ENCODE results near the gene RAPGEF5.

RAPGEF5 gene

DNA sequence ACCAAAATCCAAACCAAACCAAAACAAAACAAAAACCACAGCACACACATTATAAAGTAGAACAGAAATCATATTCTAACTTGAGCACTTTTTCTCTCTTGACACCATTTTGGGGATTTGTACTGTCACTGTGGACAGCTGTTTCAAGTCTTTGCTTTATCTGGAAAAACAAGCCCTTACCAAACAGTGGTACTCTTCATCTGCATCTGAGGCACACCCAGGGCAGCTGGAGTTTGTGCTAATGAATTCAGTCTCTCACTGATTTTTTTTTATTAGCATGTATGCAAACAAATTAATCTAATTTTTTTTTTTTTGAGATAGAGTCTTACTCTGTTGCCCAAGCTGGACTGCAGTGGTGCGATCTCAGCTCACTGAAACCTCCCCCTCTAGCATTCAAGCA lies 171.4 kb downstream of the RAPGEF5 start:
- Histone ChIP-seq H3K4me3 (no peak overlapping the region), H3K9me3 (no peaks in the 10 kb centered on the region), H3K27me3 (no peaks in the 10 kb centered on the region), H3K36me3 (peaks cover 5 to 16% (median 14%) of the 10 kb centered on the region in 3 donors), H3K27ac (no peak overlapping the region), H3K4me1 (no peaks in the 10 kb centered on the region)
- TF ChIP-seq, protein P1, sequence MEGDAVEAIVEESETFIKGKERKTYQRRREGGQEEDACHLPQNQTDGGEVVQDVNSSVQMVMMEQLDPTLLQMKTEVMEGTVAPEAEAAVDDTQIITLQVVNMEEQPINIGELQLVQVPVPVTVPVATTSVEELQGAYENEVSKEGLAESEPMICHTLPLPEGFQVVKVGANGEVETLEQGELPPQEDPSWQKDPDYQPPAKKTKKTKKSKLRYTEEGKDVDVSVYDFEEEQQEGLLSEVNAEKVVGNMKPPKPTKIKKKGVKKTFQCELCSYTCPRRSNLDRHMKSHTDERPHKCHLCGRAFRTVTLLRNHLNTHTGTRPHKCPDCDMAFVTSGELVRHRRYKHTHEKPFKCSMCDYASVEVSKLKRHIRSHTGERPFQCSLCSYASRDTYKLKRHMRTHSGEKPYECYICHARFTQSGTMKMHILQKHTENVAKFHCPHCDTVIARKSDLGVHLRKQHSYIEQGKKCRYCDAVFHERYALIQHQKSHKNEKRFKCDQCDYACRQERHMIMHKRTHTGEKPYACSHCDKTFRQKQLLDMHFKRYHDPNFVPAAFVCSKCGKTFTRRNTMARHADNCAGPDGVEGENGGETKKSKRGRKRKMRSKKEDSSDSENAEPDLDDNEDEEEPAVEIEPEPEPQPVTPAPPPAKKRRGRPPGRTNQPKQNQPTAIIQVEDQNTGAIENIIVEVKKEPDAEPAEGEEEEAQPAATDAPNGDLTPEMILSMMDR (IDR thresholded peaks at IDR 0.05) = no peak
- intact Hi-C loops (cut with DNase I; ENCODE audit: low total_unique reads) = no loop called here
- DNase-seq = no peak

DNA sequence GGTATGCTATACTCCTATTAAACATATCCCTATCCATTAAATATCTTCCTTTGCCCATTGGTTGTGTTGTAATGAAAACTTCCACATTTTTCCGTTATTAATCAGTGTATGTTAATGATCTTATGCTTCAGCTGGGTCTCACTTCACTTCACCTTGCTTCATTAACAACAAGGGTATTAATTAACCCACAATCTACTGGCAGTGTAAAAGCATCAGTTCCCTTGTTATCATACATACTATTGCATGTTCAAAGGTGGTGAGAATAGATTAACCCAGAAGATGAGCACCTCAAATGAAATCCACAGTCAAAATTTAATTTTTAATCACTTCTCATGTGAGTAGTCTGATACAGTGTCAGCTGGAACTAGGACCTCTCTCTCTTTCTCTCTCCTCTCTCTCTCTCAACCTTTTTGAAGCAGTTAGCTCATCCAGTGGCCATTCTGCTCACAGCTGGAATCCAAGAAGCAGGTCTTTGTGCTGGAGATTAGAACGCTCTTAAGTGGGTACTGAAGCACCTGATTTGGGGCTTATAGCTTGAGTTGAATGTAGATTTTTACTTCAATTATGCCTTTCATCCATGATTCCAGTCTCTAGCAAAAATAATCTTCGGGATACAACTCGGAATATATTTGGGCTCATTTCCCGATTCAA lies 172.3 kb downstream of the RAPGEF5 start:
- peaks cover 4 to 16% (median 12%) of the 10 kb centered on the region in 3 donors for H3K36me3 ChIP-seq
- no peak overlapping the region for H3K4me3 ChIP-seq
- no peak for DNase-seq
- no peaks in the 10 kb centered on the region for H3K9me3 ChIP-seq
- H3K4me1 ChIP-seq = no peaks in the 10 kb centered on the region
- intact Hi-C loops (cut with DNase I; ENCODE audit: low total_unique reads) = no loop called here
- H3K27me3 ChIP-seq = no peaks in the 10 kb centered on the region
- TF ChIP-seq, protein P1 (IDR thresholded peaks at IDR 0.05) = no peak
- no peak overlapping the region for H3K27ac ChIP-seq

DNA sequence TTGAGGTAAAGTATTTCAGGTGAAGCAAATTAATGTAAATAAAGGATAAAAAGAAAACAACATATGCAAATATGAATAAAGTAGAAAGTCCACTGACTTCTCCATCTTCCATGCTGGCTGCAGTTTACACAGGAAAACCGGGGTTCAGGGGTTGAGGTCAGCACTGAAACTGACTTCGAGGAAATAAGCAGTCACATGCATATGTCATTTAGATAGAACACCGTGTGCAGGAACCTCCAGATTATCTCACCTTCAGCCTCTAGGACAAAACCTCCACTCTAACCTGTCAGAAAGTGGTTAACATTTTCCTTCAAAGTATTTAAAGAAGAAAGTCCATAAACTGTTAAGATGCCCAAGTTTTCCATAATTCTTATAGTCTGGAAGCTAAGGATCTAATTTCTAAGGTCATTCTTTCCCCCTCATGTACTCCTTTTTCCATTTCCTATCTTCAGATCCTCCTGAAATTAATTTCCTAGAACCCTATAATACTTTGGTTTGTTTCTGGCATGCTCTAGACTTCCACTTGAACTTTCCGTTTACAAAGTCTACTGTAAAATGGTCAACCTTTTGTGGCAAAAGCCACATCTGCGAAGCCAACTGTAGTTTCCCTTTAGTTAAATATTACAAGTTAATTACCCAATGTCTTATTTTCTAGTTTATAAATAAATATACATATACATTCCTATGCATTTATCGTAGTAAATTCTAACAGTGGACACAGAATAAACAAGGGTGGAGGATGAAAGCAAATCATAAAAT lies 173.3 kb downstream of the RAPGEF5 start:
- intact Hi-C loops (cut with DNase I; ENCODE audit: low total_unique reads) = no loop called here
- H3K9me3 ChIP-seq = no peaks in the 10 kb centered on the region
- H3K36me3 ChIP-seq = peaks cover 4 to 16% (median 12%) of the 10 kb centered on the region in 3 donors
- TF ChIP-seq, protein P1 (IDR thresholded peaks at IDR 0.05) = no peak
- no peak for DNase-seq
- H3K4me3 ChIP-seq = no peak overlapping the region
- no peak overlapping the region for H3K27ac ChIP-seq
- no peaks in the 10 kb centered on the region for H3K4me1 ChIP-seq
- no peaks in the 10 kb centered on the region for H3K27me3 ChIP-seq

DNA sequence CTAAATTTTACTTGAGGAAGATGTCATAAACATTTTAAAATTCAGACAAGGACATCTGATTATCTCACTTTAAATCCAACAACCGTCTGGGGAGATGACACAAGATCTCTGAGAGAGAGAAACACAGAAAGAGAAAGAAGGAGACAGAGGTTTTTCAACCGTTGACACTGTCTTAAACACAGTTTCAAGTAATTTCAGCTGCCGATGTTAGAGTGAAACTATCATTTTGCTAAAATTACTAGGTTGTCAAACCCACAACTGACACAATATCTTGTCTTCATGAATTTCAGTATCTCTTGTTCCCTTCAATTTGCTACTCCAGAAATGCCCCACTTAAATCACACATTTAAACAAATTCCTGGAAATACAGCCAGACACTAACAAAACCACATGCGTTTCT lies 174.8 kb downstream of the RAPGEF5 start:
- intact Hi-C loops (cut with DNase I; ENCODE audit: low total_unique reads) = no loop called here
- H3K9me3 ChIP-seq = no peaks in the 10 kb centered on the region
- no peaks in the 10 kb centered on the region for H3K27me3 ChIP-seq
- H3K4me3 ChIP-seq = no peak overlapping the region
- H3K27ac ChIP-seq = no peak overlapping the region
- peaks cover 0 to 4% (median 0%) of the 10 kb centered on the region in 3 donors for H3K36me3 ChIP-seq
- TF ChIP-seq, protein P1 (IDR thresholded peaks at IDR 0.05) = no peak
- no peaks in the 10 kb centered on the region for H3K4me1 ChIP-seq
- DNase-seq = no peak

DNA sequence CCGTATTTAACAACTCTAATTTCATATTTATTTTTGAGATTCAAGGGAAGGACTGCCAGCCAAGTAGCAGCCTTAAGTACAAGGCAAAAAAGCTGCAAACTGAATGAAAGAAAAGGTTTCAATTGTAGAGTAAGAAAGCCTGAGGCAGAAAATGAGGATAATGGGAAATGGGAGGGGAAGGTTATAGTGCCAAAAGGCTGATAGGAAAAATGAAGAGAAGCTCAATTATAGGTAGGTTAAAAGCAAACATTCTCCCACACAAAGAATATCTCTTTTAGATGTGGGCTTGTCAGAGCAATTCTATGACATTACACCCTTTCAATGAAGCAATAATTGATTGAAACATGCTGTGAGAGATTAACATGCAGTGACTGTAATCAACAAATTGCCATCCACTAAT lies 175.3 kb downstream of the RAPGEF5 start:
- intact Hi-C loops (cut with DNase I; ENCODE audit: low total_unique reads) = no loop called here
- no peaks in the 10 kb centered on the region for H3K27me3 ChIP-seq
- no peaks in the 10 kb centered on the region for H3K4me1 ChIP-seq
- peaks cover 0 to under 1% (median 0%) of the 10 kb centered on the region in 3 donors for H3K36me3 ChIP-seq
- H3K9me3 ChIP-seq = no peaks in the 10 kb centered on the region
- H3K27ac ChIP-seq = no peak overlapping the region
- TF ChIP-seq, protein P1 (IDR thresholded peaks at IDR 0.05) = no peak
- H3K4me3 ChIP-seq = no peak overlapping the region
- DNase-seq = no peak

Measured in tibial artery (tissue), 4 donors.